Ovary (tissue), 9 donors: ENCODE data around the gene PSD. TPM values are rescaled to one million over a fixed set of nuclear protein-coding genes. Genes with fewer than 3 reads are reported as not detected.

ENCODE experiments used
- DNase-seq, 5 donors: peaks; one replicate each; pipeline ENCODE4 v3.0.0-alpha.2; 2019 to 2020
- H3K27ac ChIP-seq, 2 donors: fragments of 200-600 bp; one replicate each; pipeline versions ENCODE4 v1.5.1 to v1.8.0; 2019 to 2022
- H3K27me3 ChIP-seq: fragments of 200-600 bp; one replicate; pipeline ENCODE4 v1.8.0; 2022
- H3K36me3 ChIP-seq: fragments of 200-600 bp; sonication (generic); one replicate; pipeline ENCODE4 v1.5.1; 2019
- H3K4me1 ChIP-seq: one replicate; pipeline ENCODE4 v1.8.1; 2013; ENCODE audit warnings: mild to moderate bottlenecking, moderate library complexity; ENCODE audit not compliant: insufficient read depth
- H3K4me3 ChIP-seq: fragments of 200-600 bp; sonication (generic); one replicate; pipeline ENCODE4 v1.5.1; 2017
- H3K9me3 ChIP-seq, 2 donors: fragments of 200-600 bp in 1 of 2; sonication (generic) in 1 of 2; one replicate each; pipeline versions ENCODE4 v1.5.1 to v1.8.1; 2013 to 2019; ENCODE audit warnings: mild to moderate bottlenecking in 1 of 2, moderate library complexity in 1 of 2
- CTCF ChIP-seq, 3 donors: fragments of 450-650 bp in 2 of 3; fragments of 200-600 bp in 1 of 3; IDR thresholded peaks; one replicate each; pipeline versions ENCODE4 v1.5.1 to v1.8.0; 2016 to 2022; ENCODE audit warnings: antibody characterized with exemption in 3 of 3, mild to moderate bottlenecking in 1 of 3
- EP300 ChIP-seq: sonication (generic); formaldehyde crosslinking; IDR thresholded peaks from one replicate; pipeline ENCODE4 v1.6.1; 2017; ENCODE audit warnings: antibody characterized with exemption
- POLR2A ChIP-seq: fragments of 450-650 bp; IDR thresholded peaks from one replicate; pipeline ENCODE4 v1.6.1; 2017; ENCODE audit warnings: antibody characterized with exemption, mild to moderate bottlenecking, moderate library complexity
- WGBS, 3 donors: extraction: QIAGEN DNeasy Blood & Tissue Kit in 1 of 3; methylation state at CpG; one replicate each; pipeline versions ENCODE4 v1.1.5 to v1.1.7; 2013 to 2017; 5-methylcytosine and 5-hydroxymethylcytosine counted together
- intact Hi-C, 4 donors: fragments of 100-400 bp; cut with DNase I; formaldehyde crosslinking; loops; one replicate each; pipeline versions ENCODE4 v1.11.0 to v1.15.1; 2022 to 2023
- polyA plus RNA-seq, 2 donors: library from polyadenylated mRNA; stranded (reverse); fragments of 200-250 nt in 1 of 2; fragments of 350-450 nt in 1 of 2; fragmentation: Illumina TruSeq in 1 of 2; extraction: RNeasy Lipid Tissue Mini Kit (QIAGEN cat#74804) in 1 of 2; gene quantifications; one replicate each; pipeline ENCODE4 v1.2.3, GENCODE V29; 2013 to 2014
- total RNA-seq, 7 donors: library from RNA; depleted of rRNA in 2 of 7; stranded (reverse); fragments of >200 nt in 2 of 7; fragmentation: NEBNext Ultra II Directional in 3 of 7; extraction: Animal tissue kit (Norgen Biotek cat#: 25700) in 3 of 7; gene quantifications; one replicate each; pipeline versions ENCODE4 v1.1.0 to v1.2.4, GENCODE V29; 2016 to 2023
- donor health status: DM: no; HTN: no; CAD: no; lungs with moderate emphysema.
- donor health status: DM: no; HTN: no; CAD: no.
- donor health status: Bipolar disorder and iron deficiency.
- donor health status: DM: yes; HTN: yes; CAD: no.
- donor health status: DM: no; HTN: no; CAD: no.
- donor health status: DM: yes; HTN: yes; CAD: no.

PSD gene
- total and polyA plus RNA-seq, 9 donors, result 4.4 to 34.7 (median 23.2) TPM

- Histone ChIP-seq H3K9me3 (no peaks in the 10 kb centered on the region), H3K27me3 (no peaks in the 10 kb centered on the region), H3K4me3 (no peak overlapping the region), H3K4me1 (peaks cover 5% of the 10 kb centered on the region), H3K27ac (no peak overlapping the region), H3K36me3 (no peaks in the 10 kb centered on the region)
- DNase-seq, result no peak
- 74 to 82% (median 75%) methylated on average over 5 of the region's 5 CpGs for WGBS, 3 donors
- intact Hi-C loops, result loop anchor here in 1 of 4 donors (5.0 kb wide), 1 partner anchor 170 kb away; no protein-coding TSS in a partner anchor
- no peak for TF ChIP-seq CTCF (IDR thresholded peaks at IDR 0.05)
- TF ChIP-seq EP300, result no peak
- no peak for TF ChIP-seq POLR2A
These were observed 16.1 kb downstream of the PSD start for GRCh38 chr10:102402512-102402896.

DNA sequence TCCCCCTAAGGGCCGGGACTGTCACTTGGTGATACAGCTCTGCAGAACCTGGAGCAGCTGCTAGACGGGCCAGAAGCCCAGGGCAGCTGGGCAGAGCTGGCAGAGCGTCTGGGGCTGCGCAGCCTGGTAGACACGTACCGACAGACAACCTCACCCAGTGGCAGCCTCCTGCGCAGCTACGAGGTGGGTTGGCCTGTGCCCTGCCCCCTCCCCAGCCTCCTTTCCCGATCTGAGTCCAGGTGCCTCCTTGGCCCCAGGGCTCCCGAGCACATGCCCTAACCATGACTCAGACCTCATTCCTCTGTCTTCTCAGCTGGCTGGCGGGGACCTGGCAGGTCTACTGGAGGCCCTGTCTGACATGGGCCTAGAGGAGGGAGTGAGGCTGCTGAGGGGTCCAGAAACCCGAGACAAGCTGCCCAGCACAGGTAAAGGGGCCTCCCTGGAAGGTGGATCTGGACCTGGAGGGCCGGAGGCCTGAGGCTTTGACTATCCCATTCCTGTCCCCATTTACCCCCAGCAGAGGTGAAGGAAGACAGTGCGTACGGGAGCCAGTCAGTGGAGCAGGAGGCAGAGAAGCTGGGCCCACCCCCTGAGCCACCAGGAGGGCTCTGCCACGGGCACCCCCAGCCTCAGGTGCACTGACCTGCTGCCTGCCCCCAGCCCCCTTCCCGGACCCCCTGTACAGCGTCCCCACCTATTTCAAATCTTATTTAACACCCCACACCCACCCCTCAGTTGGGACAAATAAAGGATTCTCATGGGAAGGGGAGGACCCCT lies 16.7 kb downstream of the PSD start:
- 75 to 79% (median 77%) methylated on average over 18 of the region's 18 CpGs for WGBS, 3 donors
- Histone ChIP-seq H3K9me3 (no peaks in the 10 kb centered on the region), H3K27me3 (no peaks in the 10 kb centered on the region), H3K36me3 (no peaks in the 10 kb centered on the region), H3K4me1 (peaks cover 5% of the 10 kb centered on the region), H3K27ac (no peak overlapping the region), H3K4me3 (no peak overlapping the region)
- DNase-seq, result no peak
- TF ChIP-seq CTCF (IDR thresholded peaks at IDR 0.05) (no peak), EP300 (no peak), POLR2A (no peak)
- intact Hi-C loops, result loop anchor here in 1 of 4 donors (5.0 kb wide), 1 partner anchor 170 kb away; no protein-coding TSS in a partner anchor

DNA sequence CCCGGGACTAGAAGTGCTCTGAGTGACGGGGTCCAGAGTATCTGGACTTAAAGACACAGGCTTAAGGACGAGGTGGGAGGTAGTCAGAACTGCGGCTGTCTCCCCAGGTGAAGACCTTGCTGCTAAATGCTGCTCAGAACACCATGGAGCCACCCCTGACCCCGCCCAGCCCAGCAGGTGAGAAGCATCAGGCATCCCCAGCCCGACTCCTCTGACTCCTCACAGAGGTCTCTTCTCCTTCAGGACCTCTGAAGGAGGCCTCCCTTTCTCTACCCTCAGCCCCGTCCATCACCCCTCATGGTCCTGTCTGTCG lies 17.3 kb downstream of the PSD start:
- no peak for TF ChIP-seq POLR2A
- TF ChIP-seq EP300, result no peak
- TF ChIP-seq CTCF (IDR thresholded peaks at IDR 0.05), result no peak
- H3K36me3 ChIP-seq, result no peaks in the 10 kb centered on the region
- no peaks in the 10 kb centered on the region for H3K9me3 ChIP-seq
- H3K4me3 ChIP-seq, result no peak overlapping the region
- H3K4me1 ChIP-seq, result peaks cover 8% of the 10 kb centered on the region
- no peak for DNase-seq
- no peak overlapping the region for H3K27ac ChIP-seq
- H3K27me3 ChIP-seq, result no peaks in the 10 kb centered on the region
- WGBS, 3 donors, result 82 to 89% (median 86%) methylated on average over 8 of the region's 8 CpGs
- intact Hi-C loops, result loop anchor here in 1 of 4 donors (5.0 kb wide), 1 partner anchor 169 kb away; no protein-coding TSS in a partner anchor

DNA sequence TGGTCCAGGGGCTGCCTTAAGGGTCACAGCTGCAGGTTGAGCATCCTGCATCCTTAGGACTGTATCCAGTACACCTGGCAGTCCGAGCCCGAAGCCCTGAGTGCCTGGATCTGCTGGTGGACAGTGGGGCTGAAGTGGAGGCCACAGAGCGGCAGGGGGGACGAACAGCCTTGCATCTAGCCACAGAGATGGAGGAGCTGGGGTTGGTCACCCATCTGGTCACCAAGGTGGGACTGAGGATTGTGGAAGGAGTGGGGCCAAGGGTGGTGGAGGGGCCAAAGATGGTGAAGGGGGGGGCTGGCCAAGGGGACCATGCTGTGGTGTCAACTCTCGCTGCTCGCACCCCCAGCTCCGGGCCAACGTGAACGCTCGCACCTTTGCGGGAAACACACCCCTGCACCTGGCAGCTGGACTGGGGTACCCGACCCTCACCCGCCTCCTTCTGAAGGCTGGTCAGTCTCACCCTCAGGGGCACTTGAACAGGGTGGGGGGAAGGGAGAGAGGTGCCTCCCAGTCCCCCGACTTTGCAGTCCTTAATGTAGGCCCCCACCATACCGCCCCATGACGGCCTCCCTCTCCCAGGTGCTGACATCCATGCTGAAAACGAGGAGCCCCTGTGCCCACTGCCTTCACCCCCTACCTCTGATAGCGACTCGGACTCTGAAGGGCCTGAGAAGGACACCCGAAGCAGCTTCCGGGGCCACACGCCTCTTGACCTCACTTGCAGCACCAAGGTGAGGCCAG lies 17.8 kb downstream of the PSD start:
- WGBS, 3 donors, result 84 to 86% (median 86%) methylated on average over 20 to 22 of the region's 22 CpGs
- Histone ChIP-seq H3K36me3 (no peaks in the 10 kb centered on the region), H3K9me3 (no peaks in the 10 kb centered on the region), H3K27me3 (no peaks in the 10 kb centered on the region), H3K27ac (no peak overlapping the region), H3K4me1 (peaks cover 9% of the 10 kb centered on the region), H3K4me3 (no peak overlapping the region)
- DNase-seq, result peak in 1 of 5 donors; percentile 50
- intact Hi-C loops, result loop anchor here in 1 of 4 donors (5.0 kb wide), 1 partner anchor 168 kb away; no protein-coding TSS in a partner anchor
- TF ChIP-seq EP300 (no peak), POLR2A (no peak), CTCF (IDR thresholded peaks at IDR 0.05) (no peak)
